Measurements from ENCODE around the gene WDR48. TPM values are rescaled to one million over a fixed set of nuclear protein-coding genes. Genes with fewer than 3 reads are reported as not detected.

WDR48 gene
- total and polyA plus RNA-seq, 9 of the 15 experiments (the other 6 are each of a cell fraction or from before 2014, with no cell fraction given) = 26.6 to 70.6 (median 48.0) TPM

GRCh38 chr3:39099242-39099641 is 47.4 kb downstream of the WDR48 start (continued):
- TF ChIP-seq DEAF1 (CRISPR knock-in tag; IDR thresholded peaks at IDR 0.05) = no peak
- TF ChIP-seq EWSR1 (IDR thresholded peaks at IDR 0.05; ENCODE audit: borderline replicate concordance, low read depth, partially characterized antibody) = no peak
- no peak for TF ChIP-seq MTA2 (IDR thresholded peaks at IDR 0.05; ENCODE audit: low read depth)
- TF ChIP-seq, protein P1, sequence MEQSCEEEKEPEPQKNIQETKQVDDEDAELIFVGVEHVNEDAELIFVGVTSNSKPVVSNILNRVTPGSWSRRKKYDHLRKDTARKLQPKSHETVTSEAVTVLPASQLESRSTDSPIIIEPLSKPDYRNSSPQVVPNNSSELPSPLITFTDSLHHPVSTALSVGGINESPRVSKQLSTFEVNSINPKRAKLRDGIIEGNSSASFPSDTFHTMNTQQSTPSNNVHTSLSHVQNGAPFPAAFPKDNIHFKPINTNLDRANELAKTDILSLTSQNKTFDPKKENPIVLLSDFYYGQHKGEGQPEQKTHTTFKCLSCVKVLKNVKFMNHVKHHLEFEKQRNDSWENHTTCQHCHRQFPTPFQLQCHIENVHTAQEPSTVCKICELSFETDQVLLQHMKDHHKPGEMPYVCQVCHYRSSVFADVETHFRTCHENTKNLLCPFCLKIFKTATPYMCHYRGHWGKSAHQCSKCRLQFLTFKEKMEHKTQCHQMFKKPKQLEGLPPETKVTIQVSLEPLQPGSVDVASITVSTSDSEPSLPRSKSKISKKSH (CRISPR knock-in tag; IDR thresholded peaks at IDR 0.05) = no peak
- TF ChIP-seq, protein P2, sequence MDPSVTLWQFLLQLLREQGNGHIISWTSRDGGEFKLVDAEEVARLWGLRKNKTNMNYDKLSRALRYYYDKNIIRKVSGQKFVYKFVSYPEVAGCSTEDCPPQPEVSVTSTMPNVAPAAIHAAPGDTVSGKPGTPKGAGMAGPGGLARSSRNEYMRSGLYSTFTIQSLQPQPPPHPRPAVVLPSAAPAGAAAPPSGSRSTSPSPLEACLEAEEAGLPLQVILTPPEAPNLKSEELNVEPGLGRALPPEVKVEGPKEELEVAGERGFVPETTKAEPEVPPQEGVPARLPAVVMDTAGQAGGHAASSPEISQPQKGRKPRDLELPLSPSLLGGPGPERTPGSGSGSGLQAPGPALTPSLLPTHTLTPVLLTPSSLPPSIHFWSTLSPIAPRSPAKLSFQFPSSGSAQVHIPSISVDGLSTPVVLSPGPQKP (CRISPR knock-in tag; IDR thresholded peaks at IDR 0.05) = no peak
- TF ChIP-seq ZNF696 (CRISPR knock-in tag; conservative IDR thresholded peaks at IDR 0.05) = no peak
- TF ChIP-seq, protein P3, sequence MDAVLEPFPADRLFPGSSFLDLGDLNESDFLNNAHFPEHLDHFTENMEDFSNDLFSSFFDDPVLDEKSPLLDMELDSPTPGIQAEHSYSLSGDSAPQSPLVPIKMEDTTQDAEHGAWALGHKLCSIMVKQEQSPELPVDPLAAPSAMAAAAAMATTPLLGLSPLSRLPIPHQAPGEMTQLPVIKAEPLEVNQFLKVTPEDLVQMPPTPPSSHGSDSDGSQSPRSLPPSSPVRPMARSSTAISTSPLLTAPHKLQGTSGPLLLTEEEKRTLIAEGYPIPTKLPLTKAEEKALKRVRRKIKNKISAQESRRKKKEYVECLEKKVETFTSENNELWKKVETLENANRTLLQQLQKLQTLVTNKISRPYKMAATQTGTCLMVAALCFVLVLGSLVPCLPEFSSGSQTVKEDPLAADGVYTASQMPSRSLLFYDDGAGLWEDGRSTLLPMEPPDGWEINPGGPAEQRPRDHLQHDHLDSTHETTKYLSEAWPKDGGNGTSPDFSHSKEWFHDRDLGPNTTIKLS (IDR thresholded peaks at IDR 0.05; ENCODE audit: borderline replicate concordance, low read depth) = no peak
- TF ChIP-seq POU5F1 (IDR thresholded peaks at IDR 0.05; ENCODE audit: borderline replicate concordance, low read depth, low read length, partially characterized antibody) = no peak
- TF ChIP-seq ZNF79 (CRISPR knock-in tag; IDR thresholded peaks at IDR 0.05; ENCODE audit: low read depth) = no peak
- no peak for TF ChIP-seq DPF2 (IDR thresholded peaks at IDR 0.05)
